OCI-M1 (cell line): ENCODE results near the gene RASGRF1.
"Not testable (repeated sequence)": the region's sequence is repeated elsewhere in the genome, so short reads cannot be mapped to it uniquely, and the experiment has no call there.

ENCODE experiments used
- DNase-seq: peaks from one replicate; lab custom pipeline; 2025; lab: John Stamatoyannopoulos, UW

RASGRF1 gene

GRCh38 chr15:79090487-79091203 lies at the start of gene RASGRF1:
RASGRF1 (minus strand) TSS chr15:79090780; CDS start chr15:79090498, 282 bp downstream.
- DNase-seq, result no peak

GRCh38 chr15:79136434-79137046 lies 46.0 kb upstream of the RASGRF1 start:
- DNase-seq, result no peak

GRCh38 chr15:79133309-79133708 lies 42.7 kb upstream of the RASGRF1 start:
- DNase-seq, result no peak

- no peak for DNase-seq
Observed at GRCh38 chr15:79132770-79133169, 42.2 kb upstream of the RASGRF1 start.

GRCh38 chr15:79132361-79132760 lies 41.8 kb upstream of the RASGRF1 start:
- DNase-seq, result no peak

- DNase-seq, result no peak
Observed at GRCh38 chr15:79130535-79131130, 40.1 kb upstream of the RASGRF1 start.

- peak; percentile 4 for DNase-seq
Observed at GRCh38 chr15:79129235-79129634, 38.7 kb upstream of the RASGRF1 start.

- no peak for DNase-seq
Observed at GRCh38 chr15:79128556-79128955, 38.0 kb upstream of the RASGRF1 start.

- peak; percentile 4 for DNase-seq
Observed at GRCh38 chr15:79124388-79124787, 33.8 kb upstream of the RASGRF1 start.

GRCh38 chr15:79122991-79123390 lies 32.4 kb upstream of the RASGRF1 start:
- DNase-seq, result no peak

GRCh38 chr15:79122391-79122790 lies 31.8 kb upstream of the RASGRF1 start:
- DNase-seq, result no peak

- DNase-seq, result no peak
Observed at GRCh38 chr15:79121571-79121970, 31.0 kb upstream of the RASGRF1 start.

- no peak for DNase-seq
Observed at GRCh38 chr15:79117442-79118204, 27.0 kb upstream of the RASGRF1 start.

GRCh38 chr15:79116771-79117170 lies 26.2 kb upstream of the RASGRF1 start:
- DNase-seq, result no peak

- no peak for DNase-seq
Observed at GRCh38 chr15:79115986-79116665, 25.5 kb upstream of the RASGRF1 start.

- no peak for DNase-seq
Observed at GRCh38 chr15:79113831-79114230, 23.3 kb upstream of the RASGRF1 start.

- DNase-seq, result not testable (repeated sequence)
Observed at GRCh38 chr15:79111404-79111803, 20.8 kb upstream of the RASGRF1 start.

GRCh38 chr15:79105141-79105540 lies 14.6 kb upstream of the RASGRF1 start:
- DNase-seq, result no peak

- DNase-seq, result no peak
Observed at GRCh38 chr15:79102595-79102994, 12.0 kb upstream of the RASGRF1 start.

GRCh38 chr15:79101866-79102581 lies 11.4 kb upstream of the RASGRF1 start:
- DNase-seq, result peak; percentile 31

GRCh38 chr15:79099692-79100091 lies 9.1 kb upstream of the RASGRF1 start:
- DNase-seq, result no peak
